ENCODE results near the gene NFKBIZ. TPM values are rescaled to one million over a fixed set of nuclear protein-coding genes. Genes with fewer than 3 reads are reported as not detected.

Gene NFKBIZ
- total and polyA plus RNA-seq, 2 donors (not counting 1 experiment from before 2014, with no cell fraction given) = 14.7 to 38.8 TPM

- no peaks in the 10 kb centered on the region for H3K27me3 ChIP-seq (ENCODE audit: control insufficient read depth, insufficient read depth, low read length)
- H3K79me2 ChIP-seq (ENCODE audit: control insufficient read depth, insufficient read depth, low read length) = peaks cover 44% of the 10 kb centered on the region
- H3K27ac ChIP-seq (ENCODE audit: insufficient read depth, low read length) = peak overlapping the region; percentile 91
- H2AFZ ChIP-seq (ENCODE audit: low read length) = no peak overlapping the region
- H3K4me3 ChIP-seq (replicated peaks in 1 of 4; ENCODE audit: control extremely low read depth in 1 of 4, insufficient read depth in 1 of 4, low read depth in 3 of 4, low read length in 4 of 4) = peak overlapping the region; percentile 69 to 97 (median 86)
- H3K4me1 ChIP-seq (ENCODE audit: control insufficient read depth, extremely low read depth, insufficient read depth, low read length) = peaks cover 9% of the 10 kb centered on the region
- no peak for DNase-seq (ENCODE audit: low read depth in 2 of 2)
- H3K9ac ChIP-seq (ENCODE audit: insufficient read depth, low read length) = peak overlapping the region; percentile 90
- H3K36me3 ChIP-seq (ENCODE audit: control insufficient read depth, insufficient read depth, low read length) = peaks cover 12% of the 10 kb centered on the region
- no peak overlapping the region for H3K4me2 ChIP-seq (ENCODE audit: extremely low read depth, insufficient read depth, low read length)
- peaks cover 5% of the 10 kb centered on the region for H4K20me1 ChIP-seq (ENCODE audit: control insufficient read depth, extremely low read depth, insufficient read depth, low read length)
- H3K9me3 ChIP-seq (ENCODE audit: control insufficient read depth, insufficient read depth, low read depth, low read length) = no peaks in the 10 kb centered on the region
- no peak for TF ChIP-seq EZH2 (IDR thresholded peaks at IDR 0.05; ENCODE audit: low read length, missing control alignments)
- no peak for TF ChIP-seq CTCF (conservative IDR thresholded peaks at IDR 0.05 in 1 of 2, IDR thresholded peaks at IDR 0.05 in 1 of 2; ENCODE audit: low read depth in 1 of 2, low read length in 2 of 2)
Observed at GRCh38 chr3:101849714-101850245, 466 bp downstream of the NFKBIZ start.

GRCh38 chr3:101850246-101851051 is 1.1 kb downstream of the NFKBIZ start:
- peak overlapping the region; percentile 96 for H3K4me2 ChIP-seq (ENCODE audit: extremely low read depth, insufficient read depth, low read length)
- H3K36me3 ChIP-seq (ENCODE audit: control insufficient read depth, insufficient read depth, low read length) = peaks cover 14% of the 10 kb centered on the region
- no peak overlapping the region for H2AFZ ChIP-seq (ENCODE audit: low read length)
- H3K27ac ChIP-seq (ENCODE audit: insufficient read depth, low read length) = peak overlapping the region; percentile 91
- peak overlapping the region; percentile 90 for H3K9ac ChIP-seq (ENCODE audit: insufficient read depth, low read length)
- H3K4me1 ChIP-seq (ENCODE audit: control insufficient read depth, extremely low read depth, insufficient read depth, low read length) = peaks cover 9% of the 10 kb centered on the region
- no peaks in the 10 kb centered on the region for H3K27me3 ChIP-seq (ENCODE audit: control insufficient read depth, insufficient read depth, low read length)
- DNase-seq (ENCODE audit: low read depth in 2 of 2) = peak; percentile 75 to 77
- no peaks in the 10 kb centered on the region for H3K9me3 ChIP-seq (ENCODE audit: control insufficient read depth, insufficient read depth, low read depth, low read length)
- peaks cover 5% of the 10 kb centered on the region for H4K20me1 ChIP-seq (ENCODE audit: control insufficient read depth, extremely low read depth, insufficient read depth, low read length)
- peaks cover 44% of the 10 kb centered on the region for H3K79me2 ChIP-seq (ENCODE audit: control insufficient read depth, insufficient read depth, low read length)
- TF ChIP-seq EZH2 (IDR thresholded peaks at IDR 0.05; ENCODE audit: low read length, missing control alignments) = no peak
- TF ChIP-seq CTCF (conservative IDR thresholded peaks at IDR 0.05 in 1 of 2, IDR thresholded peaks at IDR 0.05 in 1 of 2; ENCODE audit: low read depth in 1 of 2, low read length in 2 of 2) = no peak
- peak overlapping the region; percentile 69 to 97 (median 86) for H3K4me3 ChIP-seq (replicated peaks in 1 of 4; ENCODE audit: control extremely low read depth in 1 of 4, insufficient read depth in 1 of 4, low read depth in 3 of 4, low read length in 4 of 4)

GRCh38 chr3:101851072-101851770 is 1.9 kb downstream of the NFKBIZ start:
- Histone ChIP-seq H3K79me2 (ENCODE audit: control insufficient read depth, insufficient read depth, low read length) (peaks cover 44% of the 10 kb centered on the region), H3K4me3 (replicated peaks in 1 of 4; ENCODE audit: control extremely low read depth in 1 of 4, insufficient read depth in 1 of 4, low read depth in 3 of 4, low read length in 4 of 4) (peak overlapping the region; percentile 69 to 97 (median 86)), H2AFZ (ENCODE audit: low read length) (no peak overlapping the region), H3K4me2 (ENCODE audit: extremely low read depth, insufficient read depth, low read length) (peak overlapping the region; percentile 96), H3K9ac (ENCODE audit: insufficient read depth, low read length) (peak overlapping the region; percentile 90), H3K27ac (ENCODE audit: insufficient read depth, low read length) (peak overlapping the region; percentile 91), H3K9me3 (ENCODE audit: control insufficient read depth, insufficient read depth, low read depth, low read length) (no peaks in the 10 kb centered on the region), H3K36me3 (ENCODE audit: control insufficient read depth, insufficient read depth, low read length) (peaks cover 17% of the 10 kb centered on the region), H4K20me1 (ENCODE audit: control insufficient read depth, extremely low read depth, insufficient read depth, low read length) (peaks cover 5% of the 10 kb centered on the region), H3K4me1 (ENCODE audit: control insufficient read depth, extremely low read depth, insufficient read depth, low read length) (peaks cover 9% of the 10 kb centered on the region), H3K27me3 (ENCODE audit: control insufficient read depth, insufficient read depth, low read length) (no peaks in the 10 kb centered on the region)
- no peak for DNase-seq (ENCODE audit: low read depth in 2 of 2)
- no peak for TF ChIP-seq CTCF (conservative IDR thresholded peaks at IDR 0.05 in 1 of 2, IDR thresholded peaks at IDR 0.05 in 1 of 2; ENCODE audit: low read depth in 1 of 2, low read length in 2 of 2)
- TF ChIP-seq EZH2 (IDR thresholded peaks at IDR 0.05; ENCODE audit: low read length, missing control alignments) = no peak
